Middle frontal gyrus (tissue), 1 donor: Measurements from ENCODE around the gene CDH12.
"Not testable (repeated sequence)": the region's sequence is repeated elsewhere in the genome, so short reads cannot be mapped to it uniquely, and the experiment has no call there.

Source experiments
- DNase-seq: peaks from one replicate; pipeline ENCODE4 v3.0.0-alpha.2; 2015; ENCODE audit warnings: low spot score; ENCODE audit errors: extremely low spot score

The CDH12 gene

DNA sequence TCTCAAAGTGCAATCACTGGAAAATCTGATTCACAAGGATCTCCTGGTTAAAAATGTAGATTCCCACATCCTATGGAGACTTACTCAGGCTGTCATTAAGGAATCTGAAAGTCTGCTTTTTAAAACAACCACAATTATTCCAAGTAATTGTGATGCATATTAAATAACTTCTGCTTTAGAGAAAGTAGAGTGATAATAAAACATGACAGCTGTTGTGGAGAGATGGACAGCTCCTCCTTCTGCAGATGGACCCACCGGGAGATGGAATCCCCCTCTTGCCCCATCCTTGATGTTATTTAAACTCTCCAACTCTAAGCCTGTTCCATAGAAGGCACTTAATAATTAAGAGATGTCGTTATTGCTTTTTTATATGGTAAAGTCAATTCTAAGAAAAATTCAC is 802.2 kb downstream of the CDH12 start:
- no peak for DNase-seq

DNA sequence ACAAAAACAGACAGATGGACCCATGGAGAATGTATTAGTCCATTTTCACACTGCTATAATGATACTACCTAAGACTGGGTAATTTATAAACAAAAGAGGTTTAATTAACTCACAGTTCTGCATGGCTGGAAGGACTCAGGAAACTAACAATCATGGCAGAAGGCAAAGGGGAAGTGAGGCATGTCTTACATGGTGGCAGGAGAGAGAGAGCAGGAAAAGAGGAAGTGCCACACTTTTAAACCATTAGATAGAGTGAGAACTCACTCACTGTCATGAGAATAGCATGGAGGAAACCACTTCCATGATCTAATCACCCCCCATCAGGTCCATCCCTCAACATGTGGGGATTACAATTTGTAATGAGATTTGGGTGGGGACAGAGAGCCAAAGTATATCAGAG is 808.9 kb downstream of the CDH12 start:
- no peak for DNase-seq

DNA sequence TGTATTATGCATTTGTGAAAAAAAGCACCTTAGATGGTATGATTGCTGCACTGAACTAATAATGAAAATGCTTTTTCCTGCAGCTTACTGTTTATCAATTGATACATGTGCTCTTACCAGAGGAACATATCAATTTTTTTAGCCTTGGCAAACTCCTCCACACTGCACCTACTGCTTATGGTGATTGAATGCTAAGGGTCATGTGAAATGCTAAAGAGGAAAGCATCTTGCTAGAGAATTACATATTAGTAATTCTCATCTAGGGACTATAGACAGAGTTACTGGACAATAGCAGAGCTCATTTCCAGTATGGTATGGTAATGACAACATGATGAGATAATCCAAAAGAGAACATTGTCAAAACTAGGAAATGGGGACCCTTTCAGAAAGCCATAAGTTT is 817.1 kb downstream of the CDH12 start:
- DNase-seq = no peak

DNA sequence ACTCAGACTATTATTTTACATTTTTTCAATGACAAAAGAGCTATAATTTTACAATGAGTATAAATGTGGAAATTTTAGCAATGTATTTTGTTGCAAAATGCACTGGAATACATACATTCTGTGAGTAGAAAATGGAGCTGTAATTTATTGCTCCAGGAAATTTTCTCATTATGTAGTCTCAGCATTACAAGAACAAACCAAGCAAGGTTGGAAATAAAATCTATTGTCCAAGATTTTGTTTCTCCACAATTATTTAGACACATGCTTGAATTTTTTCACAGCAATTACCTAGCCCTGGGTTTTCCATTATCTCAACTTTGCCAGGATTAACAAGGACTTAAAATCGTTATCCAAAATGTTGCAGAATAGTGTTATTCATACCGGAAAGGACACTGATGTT is 820.1 kb downstream of the CDH12 start:
- DNase-seq = no peak

DNA sequence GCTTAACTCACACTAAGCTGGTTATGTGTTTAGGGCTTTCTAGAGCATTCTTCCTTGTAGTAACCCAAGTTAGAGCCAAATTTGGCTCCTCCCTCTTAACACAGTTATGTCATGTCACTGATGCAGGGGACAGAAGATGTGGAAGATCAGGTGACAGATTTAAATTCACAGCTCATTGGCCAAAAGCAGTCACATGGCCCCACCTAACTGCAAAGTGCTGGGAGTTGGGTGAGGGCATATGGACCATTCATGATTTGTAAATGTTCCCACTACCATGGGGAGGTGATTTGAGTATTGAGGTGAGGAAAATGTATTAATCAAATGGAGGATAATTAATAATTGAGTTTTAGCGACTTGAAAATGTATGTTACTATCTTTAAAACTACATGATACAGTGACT is 829.4 kb downstream of the CDH12 start:
- DNase-seq = no peak

DNA sequence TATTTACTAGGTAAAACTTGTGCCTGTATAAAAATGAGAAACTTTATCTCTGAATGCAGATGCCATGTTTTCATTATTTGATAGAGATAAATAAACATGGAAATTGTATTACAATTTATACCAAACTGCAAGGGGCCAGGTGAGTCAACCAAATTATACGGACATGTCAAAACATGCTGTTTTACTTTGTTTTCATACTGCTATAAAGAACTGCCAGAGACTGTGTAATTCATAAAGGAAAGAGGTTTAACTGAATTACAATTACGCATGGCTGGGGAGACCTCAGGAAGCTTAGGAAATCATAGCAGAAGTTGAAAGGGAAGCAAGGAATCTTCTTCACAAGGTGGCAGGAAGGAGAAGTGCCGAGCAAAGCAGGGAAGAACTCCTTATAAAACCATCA is 840.3 kb downstream of the CDH12 start:
- DNase-seq = not testable (repeated sequence)

DNA sequence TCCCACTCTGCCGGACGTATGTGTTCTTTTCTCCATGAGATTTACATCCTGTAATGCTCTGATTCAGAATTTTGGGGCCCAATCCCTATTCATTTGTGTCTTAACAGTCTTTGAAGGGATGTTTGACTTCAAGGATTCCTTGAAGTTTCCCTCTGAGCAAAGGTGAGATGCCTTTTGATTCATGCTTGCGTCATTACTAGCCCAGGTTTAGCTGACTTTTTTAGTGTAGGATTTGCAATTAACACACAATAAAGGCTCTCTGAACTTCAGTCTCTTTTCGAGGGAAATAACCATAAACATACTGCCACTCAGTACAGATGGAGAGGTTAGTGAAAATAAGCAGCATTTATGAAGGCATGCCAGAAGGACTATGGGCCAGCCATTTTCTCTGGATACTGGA is 842.3 kb downstream of the CDH12 start:
- DNase-seq = not testable (repeated sequence)

DNA sequence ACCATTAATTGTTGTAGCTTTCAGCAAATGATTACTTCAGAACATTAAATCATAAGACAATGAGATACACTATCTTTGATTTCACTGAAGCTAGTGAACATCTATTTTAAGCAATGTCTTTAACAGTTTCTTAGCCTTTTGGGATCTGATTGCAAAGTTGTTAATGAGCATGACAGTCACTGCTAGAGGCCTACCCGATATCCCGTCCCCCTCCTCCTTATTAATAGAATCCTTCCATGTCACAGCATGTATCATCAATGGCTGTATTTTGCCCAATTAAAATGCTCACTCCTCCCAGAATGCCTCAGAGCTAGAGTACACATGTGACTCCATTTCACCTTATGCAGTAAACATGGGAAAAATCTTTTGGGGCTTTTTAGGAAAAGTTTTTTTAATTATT is 852.0 kb downstream of the CDH12 start:
- not testable (repeated sequence) for DNase-seq

DNA sequence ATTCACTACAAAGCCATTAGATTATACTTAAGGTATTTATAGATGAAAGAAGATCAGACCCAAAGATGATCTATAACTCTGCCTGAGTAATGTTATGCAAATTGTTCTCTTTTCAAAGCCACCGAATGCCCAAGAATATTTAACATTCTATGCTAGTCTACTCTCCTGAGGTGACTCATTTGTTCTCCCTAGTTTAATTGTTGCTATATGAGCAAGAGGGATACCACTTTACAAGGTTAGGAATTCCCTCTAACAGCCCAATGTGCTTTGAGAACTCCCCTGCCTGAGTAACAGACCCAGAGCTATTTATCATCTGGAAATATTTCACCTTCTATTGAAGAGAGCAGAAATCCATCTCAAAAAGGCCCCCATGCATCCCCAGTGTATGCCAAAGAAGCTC is 867.3 kb downstream of the CDH12 start:
- not testable (repeated sequence) for DNase-seq

DNA sequence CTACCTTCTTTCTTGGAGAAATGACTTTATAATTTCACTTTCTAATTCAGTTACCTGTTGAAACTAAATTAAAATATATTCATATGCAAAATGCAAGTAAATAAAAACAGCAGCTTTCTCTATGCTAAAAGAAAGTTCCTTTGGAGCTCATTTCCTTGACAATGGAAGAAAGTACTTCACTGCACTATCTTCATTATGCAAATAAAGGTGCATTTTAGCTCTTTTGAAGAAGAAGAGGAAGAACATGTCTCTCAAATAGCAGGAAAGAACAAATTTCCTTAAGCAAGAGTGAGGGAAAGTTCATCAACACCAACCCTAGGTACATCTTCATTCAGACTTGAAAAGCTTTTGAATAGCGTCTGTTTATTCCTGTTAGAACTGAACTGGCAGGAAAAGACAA is 901.6 kb downstream of the CDH12 start:
- DNase-seq = not testable (repeated sequence)

DNA sequence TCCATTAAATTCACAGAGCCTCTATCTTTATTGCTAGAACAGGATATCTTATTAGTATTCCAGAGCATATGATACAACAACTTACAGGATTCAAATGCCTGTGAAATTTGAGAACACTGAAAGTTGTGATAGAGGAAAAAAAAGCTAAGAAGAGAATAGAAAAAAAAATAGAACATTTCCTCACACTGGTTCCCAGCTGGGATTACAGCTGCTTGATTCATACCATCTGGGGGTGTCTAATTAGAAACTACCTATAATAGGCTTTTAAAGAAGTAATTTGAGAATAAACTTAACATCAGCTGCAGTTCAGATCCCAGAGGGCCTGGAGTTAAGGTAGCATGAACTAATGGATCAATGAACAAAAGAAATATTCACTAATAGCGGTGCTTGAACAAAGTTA is 922.0 kb downstream of the CDH12 start:
- no peak for DNase-seq

DNA sequence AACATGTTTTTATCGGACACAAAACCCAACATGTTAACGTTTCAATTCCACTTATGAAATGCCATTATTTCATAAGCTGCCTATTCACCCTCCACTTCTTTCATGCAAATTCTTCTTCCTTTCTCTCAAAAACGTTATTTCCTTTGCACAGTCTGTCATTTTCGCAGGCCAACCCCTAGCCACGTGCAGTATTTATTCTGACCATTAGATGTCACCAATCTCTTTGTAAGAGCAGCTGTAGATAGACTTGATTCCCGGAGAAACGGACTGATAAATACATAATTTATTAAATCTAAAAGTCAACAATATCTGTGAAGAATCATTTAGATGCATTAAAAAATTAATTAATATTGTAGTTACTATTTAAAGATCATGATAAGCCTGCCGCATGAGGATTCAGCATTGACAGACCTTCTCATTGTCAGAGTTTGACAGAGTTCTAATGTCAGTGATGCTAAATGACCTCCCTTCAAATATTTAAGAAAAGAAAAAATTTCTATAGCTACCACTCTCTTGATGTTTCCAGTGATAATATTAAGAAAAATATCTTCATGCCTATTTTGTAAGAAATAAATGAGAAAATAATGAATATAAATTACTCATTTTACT is 933.6 kb downstream of the CDH12 start:
- no peak for DNase-seq

DNA sequence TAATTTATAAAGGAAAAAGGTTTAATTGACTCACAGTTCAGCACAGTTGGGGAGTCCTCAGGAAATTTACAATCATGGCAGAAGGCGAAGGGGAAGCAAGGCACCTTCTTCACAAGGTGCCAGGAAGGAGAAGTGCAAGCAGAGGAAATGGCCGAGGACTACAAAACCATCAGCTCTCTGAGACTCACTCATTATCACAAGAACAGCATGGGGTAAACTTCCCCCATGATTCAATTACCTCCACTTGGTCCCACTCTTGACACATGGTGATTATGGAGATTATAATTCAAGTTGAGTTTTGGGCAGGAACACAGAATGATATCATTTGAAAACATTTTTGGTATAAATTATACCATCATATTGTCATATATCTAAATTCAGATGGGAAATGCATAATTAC is 934.7 kb downstream of the CDH12 start:
- no peak for DNase-seq

DNA sequence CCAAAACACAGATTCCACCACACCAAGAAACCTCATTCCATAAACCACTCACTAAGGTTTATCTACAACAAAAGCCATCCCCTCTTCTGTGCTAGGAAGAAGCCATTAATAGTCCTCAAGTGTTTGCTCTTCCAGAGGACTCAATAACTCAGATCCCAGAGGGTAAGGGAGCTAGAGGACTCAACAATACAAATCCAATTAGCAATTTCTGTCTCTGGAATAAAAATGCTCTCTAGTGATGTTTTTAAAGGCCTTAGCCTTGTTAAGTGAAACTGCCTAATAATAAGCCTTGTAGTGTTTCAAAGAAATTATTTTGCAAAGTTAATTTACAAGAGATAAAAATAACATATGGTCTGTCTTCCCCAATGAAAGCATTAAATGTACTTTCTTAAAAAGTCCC is 942.4 kb downstream of the CDH12 start:
- DNase-seq = no peak

DNA sequence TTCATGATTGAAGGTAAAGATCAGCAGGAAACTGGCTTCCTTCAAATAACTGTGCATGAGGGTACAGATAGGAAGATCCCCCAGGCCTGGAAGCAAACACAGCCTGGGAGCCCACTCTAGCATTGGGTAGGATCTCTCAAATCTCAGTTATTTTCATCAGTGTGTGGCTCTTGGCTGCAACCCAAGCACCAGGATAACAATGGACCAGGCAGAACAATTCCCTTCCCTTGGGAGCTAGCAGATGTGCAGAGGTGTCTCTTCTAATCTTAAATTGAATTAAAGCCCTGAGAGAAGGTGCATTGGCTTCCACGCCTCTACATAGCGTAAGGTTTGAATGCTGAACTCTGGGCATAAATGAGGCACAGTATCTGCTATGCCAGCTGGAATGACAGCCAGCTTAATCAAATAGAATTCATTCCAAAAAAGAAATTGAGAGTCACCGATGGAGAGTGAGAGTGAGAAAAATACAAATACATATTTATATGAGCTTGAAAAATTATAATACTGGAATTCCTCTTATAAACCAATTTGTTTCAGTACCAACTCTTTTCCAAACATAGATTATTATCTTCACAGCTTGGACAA is 957.3 kb downstream of the CDH12 start:
- DNase-seq = no peak

DNA sequence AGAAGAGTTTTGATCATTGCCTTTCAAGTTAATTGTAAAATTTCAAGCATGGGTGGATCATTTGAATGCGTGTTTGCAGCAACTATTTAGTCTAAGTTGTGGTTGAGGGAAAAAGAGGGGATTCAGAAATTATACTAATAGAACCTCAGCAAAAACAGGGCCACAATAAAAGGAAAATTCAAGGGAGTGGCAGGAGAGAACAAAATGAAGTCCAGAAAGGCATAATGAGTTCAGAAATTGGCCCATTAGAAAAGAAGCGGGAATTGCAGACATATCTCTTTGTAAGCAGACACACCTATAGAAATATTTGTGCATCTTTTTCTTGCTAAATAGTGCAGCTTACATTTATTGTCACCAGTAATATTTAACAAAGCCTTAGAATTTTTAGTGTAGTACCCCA is 960.0 kb downstream of the CDH12 start:
- DNase-seq = no peak

DNA sequence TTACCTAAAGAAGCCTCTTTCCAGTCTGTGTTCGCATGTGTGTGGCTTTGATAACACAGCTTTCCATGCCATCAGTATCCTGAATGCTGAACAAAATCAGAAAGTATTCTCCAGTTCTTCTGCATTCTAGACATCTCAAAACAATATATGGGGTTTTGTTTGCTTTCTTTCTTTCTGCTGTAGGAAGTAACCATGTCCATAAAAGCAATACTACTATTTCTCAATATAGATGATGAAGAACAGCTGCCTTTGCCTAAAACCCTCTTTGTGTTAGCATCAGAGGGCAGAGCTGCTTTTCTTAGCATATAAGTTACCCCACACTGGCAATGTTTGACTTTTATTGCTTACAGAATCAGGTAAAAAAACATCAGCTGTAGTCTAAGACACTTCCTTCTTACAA is 963.6 kb downstream of the CDH12 start:
- DNase-seq = no peak

DNA sequence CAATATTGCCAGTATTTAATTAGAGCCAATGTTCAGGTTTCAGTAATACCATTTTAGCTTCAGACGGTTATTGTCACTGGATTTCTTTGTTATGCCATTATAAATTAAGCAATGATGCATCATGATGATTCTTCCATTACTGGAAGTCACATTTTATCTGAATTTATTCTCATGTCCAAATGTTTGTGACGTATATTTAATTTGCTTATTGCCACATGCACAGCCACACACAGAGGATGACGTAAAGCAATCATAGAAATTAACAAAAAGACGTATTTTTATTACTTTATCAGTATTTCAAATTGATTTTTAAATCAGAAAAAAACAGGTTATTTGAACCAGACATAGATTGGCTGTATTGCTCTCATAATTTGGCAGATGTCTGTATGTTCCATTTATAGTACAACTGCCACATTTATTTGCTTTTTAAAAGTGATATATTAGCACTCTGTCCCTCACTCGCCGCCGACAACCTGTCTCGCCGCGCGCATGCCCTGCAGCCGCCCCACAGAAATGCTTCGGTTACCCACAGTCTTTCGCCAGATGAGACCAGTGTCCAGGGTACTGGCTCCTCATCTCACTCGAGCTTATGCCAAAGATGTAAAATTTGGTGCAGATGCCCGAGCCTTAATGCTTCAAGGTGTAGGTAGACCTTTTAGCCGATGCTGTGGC is 970.9 kb downstream of the CDH12 start:
- no peak for DNase-seq

DNA sequence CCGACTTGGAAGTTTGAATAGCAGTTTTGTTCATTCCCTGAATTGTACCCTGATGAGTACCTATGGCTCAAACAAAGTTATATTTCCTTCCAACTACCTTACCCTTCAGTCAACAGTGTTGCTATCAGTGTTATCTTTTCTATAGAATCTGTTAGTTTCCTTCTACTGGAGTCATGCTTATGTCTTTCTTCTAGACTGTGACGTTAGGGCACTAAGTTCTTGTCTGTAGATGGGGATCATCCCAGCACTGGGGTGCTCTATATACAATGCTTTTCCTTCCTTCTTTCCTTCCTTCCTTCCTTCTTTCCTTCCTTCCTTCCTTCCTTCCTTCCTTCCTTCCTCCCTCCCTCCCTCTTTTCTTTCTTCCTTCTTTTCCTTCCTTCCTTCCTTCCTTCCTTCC is 973.0 kb downstream of the CDH12 start:
- DNase-seq = no peak

DNA sequence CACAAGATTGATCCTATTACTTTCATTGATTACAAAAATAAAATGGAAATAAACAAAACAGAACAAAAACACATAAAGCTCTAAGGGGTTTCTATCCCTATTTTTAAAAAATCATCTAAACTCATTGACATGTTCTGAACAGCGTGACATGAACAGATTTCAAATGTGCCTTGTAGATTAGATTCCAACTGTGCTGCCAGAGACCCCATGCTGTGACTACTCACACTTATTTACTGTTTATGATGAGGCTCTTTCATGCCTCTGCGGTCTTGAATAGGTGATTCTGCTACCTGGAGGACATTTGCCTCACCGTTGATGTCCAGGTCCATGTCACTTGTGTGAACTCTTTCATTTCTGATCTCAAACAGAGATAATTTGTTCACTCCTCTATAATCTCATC is 990.2 kb downstream of the CDH12 start:
- no peak for DNase-seq

DNA sequence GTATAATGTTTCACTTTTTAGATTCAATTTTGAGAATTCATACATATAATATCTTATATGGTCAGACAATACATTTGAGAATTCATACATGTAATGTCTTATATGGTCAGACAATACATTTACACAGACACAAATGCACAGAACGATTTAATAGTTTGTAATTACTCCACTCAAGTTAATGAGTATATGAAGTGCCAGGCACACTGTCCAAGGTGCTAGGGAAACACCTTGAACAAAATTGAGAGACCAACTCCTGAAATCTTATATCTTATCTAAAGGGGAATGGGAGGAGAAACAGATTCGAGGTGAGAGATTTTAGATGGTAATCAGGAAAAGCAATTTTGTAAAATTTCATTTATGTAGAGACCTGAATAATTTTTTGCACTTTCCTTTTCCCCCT is 994.7 kb downstream of the CDH12 start:
- DNase-seq = no peak

DNA sequence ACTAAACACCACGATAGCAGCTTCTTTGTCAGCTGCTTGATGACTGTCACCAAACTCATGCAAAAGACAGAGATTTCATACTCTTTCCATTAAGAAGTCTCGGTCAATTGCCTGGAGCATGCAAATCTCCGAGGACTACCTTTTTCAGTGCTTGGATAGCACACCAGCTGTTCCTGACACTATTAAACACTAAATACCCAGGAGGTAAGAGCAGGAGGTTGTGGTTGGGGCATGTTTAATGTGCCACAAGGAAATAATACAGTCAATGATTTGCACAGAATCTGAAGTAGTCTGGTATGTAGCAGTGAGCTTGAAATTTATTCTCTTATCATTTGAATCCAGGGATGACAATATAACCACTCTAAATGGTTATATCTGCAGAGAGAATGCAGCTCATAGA is 996.2 kb downstream of the CDH12 start:
- DNase-seq = no peak

DNA sequence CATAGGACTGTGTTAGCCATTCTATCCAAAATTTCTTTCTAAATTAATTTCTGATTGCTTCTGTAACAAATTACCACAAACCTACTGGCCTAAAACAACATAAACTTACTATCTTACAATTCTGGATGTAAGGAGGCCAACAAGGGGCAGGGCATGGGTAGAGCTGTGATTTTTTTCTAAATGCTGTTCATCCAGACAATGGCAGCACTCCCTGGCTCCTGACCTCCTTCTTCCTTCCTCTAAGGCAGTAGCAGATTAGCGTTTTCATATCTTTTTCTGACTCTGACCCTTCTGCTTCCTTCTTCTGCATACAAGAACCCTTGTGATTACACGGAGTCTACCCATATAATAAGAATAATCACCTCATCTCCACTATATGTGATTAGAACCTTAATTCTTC is 1005.8 kb downstream of the CDH12 start:
- DNase-seq = no peak
